Measurements from ENCODE around the gene LSM7. TPM values are rescaled to one million over a fixed set of nuclear protein-coding genes. Genes with fewer than 3 reads are reported as not detected.

The LSM7 gene
- 97.3 TPM for total RNA-seq (2021; ENCODE audit: unreplicated experiment)
- polyA plus RNA-seq (2012; ENCODE audit: insufficient read length): 186 TPM
- Bru-seq, nascent RNA: percentile 76 among the genes with signal in this experiment
- percentile 79 among the genes with signal in this experiment for BruChase-seq, experiment 1, labeled RNA remaining after a 2-hour chase
- percentile 84 among the genes with signal in this experiment for BruChase-seq, experiment 2, labeled RNA remaining after a 6-hour chase
- long read RNA-seq, transcript LSM7-201 (4 exons, 529 nt): major isoform, 33 of 67 reads
- long read RNA-seq, transcript LSM7-204 (3 exons, 575 nt): minor isoform, 6 of 67 reads
- long read RNA-seq, partial matches to known transcripts: 16 of 67 reads
- long read RNA-seq, other reads (novel, unspliced or antisense): 4 of 67 reads

- ChIA-PET POLR2A (interaction anchor here (0.6 kb wide), 1 partner anchor 13 kb away, joined by 3 read pairs; no protein-coding TSS in a partner anchor), CTCF (interaction anchor here (0.6 kb wide), 2 partner anchors 169 to 250 kb away, joined by 6 to 7 read pairs; no protein-coding TSS in a partner anchor)
- Histone ChIP-seq H3K27ac (ENCODE audit: low read length) (peak within 1 kb of the TSS; percentile 93), H3K27me3 (ENCODE audit: control insufficient read depth, insufficient read depth, low read length) (no peaks in the 10 kb centered on the region), H3K4me1 (ENCODE audit: control insufficient read depth, insufficient read depth, low read length) (peaks cover 14% of the 10 kb centered on the region), H3K9me3 (ENCODE audit: control insufficient read depth, insufficient read depth, low read depth, low read length) (no peaks in the 10 kb centered on the region), H3K4me3 (ENCODE audit: low read depth in 2 of 2, low read length in 2 of 2) (peak within 1 kb of the TSS; percentile 85 to 93), H3K36me3 (ENCODE audit: control insufficient read depth, insufficient read depth, low read length) (peaks cover 3% of the 10 kb centered on the region; the same call in 1 of the 2 replicates)
- intact Hi-C loops (cut with micrococcal nuclease; ENCODE audit: unreplicated experiment): no loop called here
- in situ Hi-C loops (cut with HindIII; ENCODE audit: low pct_unique_long_range_greater_than_20kb, low sequenced_read_pairs): no loop called here
- ATAC-seq: peak; percentile 84
- DNase-seq (ENCODE audit: low read depth, low spot score): no peak
- BruUV-seq (replicated peaks): no TSS peak
- peak; percentile 92; the same call in 1 of the 2 replicates for TF ChIP-seq SIN3A (IDR thresholded peaks at IDR 0.05; ENCODE audit: borderline replicate concordance, insufficient read depth, low read depth, low read length)
- peak; percentile 85 for TF ChIP-seq POLR2AphosphoS5 (IDR thresholded peaks at IDR 0.05; ENCODE audit: low read depth, low read length)
- no peak for TF ChIP-seq TCF7L2 (IDR thresholded peaks at IDR 0.05; ENCODE audit: low read depth, low read length)
- TF ChIP-seq REST (IDR thresholded peaks at IDR 0.05; ENCODE audit: insufficient read depth in 1 of 2, low read depth in 2 of 2, low read length in 1 of 2): no peak
Measured at GRCh38 chr19:2328401-2329148, at the start of gene LSM7, which contains the start of gene SPPL2B. Gene LSM7 (minus strand): TSS chr19:2328586. CDS start chr19:2328566, 20 bp downstream. Gene SPPL2B (plus strand): TSS chr19:2328684. CDS start chr19:2328710, 26 bp downstream.

- in situ Hi-C loops (cut with HindIII; ENCODE audit: low pct_unique_long_range_greater_than_20kb, low sequenced_read_pairs): no loop called here
- intact Hi-C loops (cut with micrococcal nuclease; ENCODE audit: unreplicated experiment): no loop called here
- Histone ChIP-seq H3K27me3 (ENCODE audit: control insufficient read depth, insufficient read depth, low read length) (no peaks in the 10 kb centered on the region), H3K4me1 (ENCODE audit: control insufficient read depth, insufficient read depth, low read length) (no peaks in the 10 kb centered on the region), H3K4me3 (ENCODE audit: low read depth in 2 of 2, low read length in 2 of 2) (no peak overlapping the region), H3K36me3 (ENCODE audit: control insufficient read depth, insufficient read depth, low read length) (no peaks in the 10 kb centered on the region), H3K27ac (ENCODE audit: low read length) (no peak overlapping the region), H3K9me3 (ENCODE audit: control insufficient read depth, insufficient read depth, low read depth, low read length) (no peaks in the 10 kb centered on the region)
- ChIA-PET CTCF (no interaction called here), POLR2A (no interaction called here)
- DNase-seq (ENCODE audit: low read depth, low spot score) (no peak), ATAC-seq (peak; percentile 59; the same call in 1 of the 2 replicates)
- TF ChIP-seq, protein P1, sequence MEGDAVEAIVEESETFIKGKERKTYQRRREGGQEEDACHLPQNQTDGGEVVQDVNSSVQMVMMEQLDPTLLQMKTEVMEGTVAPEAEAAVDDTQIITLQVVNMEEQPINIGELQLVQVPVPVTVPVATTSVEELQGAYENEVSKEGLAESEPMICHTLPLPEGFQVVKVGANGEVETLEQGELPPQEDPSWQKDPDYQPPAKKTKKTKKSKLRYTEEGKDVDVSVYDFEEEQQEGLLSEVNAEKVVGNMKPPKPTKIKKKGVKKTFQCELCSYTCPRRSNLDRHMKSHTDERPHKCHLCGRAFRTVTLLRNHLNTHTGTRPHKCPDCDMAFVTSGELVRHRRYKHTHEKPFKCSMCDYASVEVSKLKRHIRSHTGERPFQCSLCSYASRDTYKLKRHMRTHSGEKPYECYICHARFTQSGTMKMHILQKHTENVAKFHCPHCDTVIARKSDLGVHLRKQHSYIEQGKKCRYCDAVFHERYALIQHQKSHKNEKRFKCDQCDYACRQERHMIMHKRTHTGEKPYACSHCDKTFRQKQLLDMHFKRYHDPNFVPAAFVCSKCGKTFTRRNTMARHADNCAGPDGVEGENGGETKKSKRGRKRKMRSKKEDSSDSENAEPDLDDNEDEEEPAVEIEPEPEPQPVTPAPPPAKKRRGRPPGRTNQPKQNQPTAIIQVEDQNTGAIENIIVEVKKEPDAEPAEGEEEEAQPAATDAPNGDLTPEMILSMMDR (IDR thresholded peaks at IDR 0.05): no peak
- TF ChIP-seq TCF7L2 (IDR thresholded peaks at IDR 0.05; ENCODE audit: low read depth, low read length): no peak
- TF ChIP-seq SIN3A (IDR thresholded peaks at IDR 0.05; ENCODE audit: borderline replicate concordance, insufficient read depth, low read depth, low read length): no peak
- TF ChIP-seq POLR2AphosphoS5 (IDR thresholded peaks at IDR 0.05; ENCODE audit: low read depth, low read length): no peak
- TF ChIP-seq REST (IDR thresholded peaks at IDR 0.05; ENCODE audit: insufficient read depth in 1 of 2, low read depth in 2 of 2, low read length in 1 of 2): no peak
- BruUV-seq (replicated peaks): no TSS peak
Measured at GRCh38 chr19:2376784-2377519, 48.6 kb upstream of the LSM7 start.

All from Panc1 (cell line).